Measurements from ENCODE around the gene OXA1L. TPM values are rescaled to one million over a fixed set of nuclear protein-coding genes. Genes with fewer than 3 reads are reported as not detected.

OXA1L gene
- total and polyA plus RNA-seq, 2 of the 13 experiments (the other 11 are each of a cell fraction or from before 2014, with no cell fraction given) = 230 to 589 TPM

- TF ChIP-seq, protein P1, sequence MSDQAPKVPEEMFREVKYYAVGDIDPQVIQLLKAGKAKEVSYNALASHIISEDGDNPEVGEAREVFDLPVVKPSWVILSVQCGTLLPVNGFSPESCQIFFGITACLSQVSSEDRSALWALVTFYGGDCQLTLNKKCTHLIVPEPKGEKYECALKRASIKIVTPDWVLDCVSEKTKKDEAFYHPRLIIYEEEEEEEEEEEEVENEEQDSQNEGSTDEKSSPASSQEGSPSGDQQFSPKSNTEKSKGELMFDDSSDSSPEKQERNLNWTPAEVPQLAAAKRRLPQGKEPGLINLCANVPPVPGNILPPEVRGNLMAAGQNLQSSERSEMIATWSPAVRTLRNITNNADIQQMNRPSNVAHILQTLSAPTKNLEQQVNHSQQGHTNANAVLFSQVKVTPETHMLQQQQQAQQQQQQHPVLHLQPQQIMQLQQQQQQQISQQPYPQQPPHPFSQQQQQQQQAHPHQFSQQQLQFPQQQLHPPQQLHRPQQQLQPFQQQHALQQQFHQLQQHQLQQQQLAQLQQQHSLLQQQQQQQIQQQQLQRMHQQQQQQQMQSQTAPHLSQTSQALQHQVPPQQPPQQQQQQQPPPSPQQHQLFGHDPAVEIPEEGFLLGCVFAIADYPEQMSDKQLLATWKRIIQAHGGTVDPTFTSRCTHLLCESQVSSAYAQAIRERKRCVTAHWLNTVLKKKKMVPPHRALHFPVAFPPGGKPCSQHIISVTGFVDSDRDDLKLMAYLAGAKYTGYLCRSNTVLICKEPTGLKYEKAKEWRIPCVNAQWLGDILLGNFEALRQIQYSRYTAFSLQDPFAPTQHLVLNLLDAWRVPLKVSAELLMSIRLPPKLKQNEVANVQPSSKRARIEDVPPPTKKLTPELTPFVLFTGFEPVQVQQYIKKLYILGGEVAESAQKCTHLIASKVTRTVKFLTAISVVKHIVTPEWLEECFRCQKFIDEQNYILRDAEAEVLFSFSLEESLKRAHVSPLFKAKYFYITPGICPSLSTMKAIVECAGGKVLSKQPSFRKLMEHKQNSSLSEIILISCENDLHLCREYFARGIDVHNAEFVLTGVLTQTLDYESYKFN (CRISPR knock-in tag; conservative IDR thresholded peaks at IDR 0.05) = peak; percentile 47; the same call in 1 of the 2 replicates
- TF ChIP-seq ZEB1 (IDR thresholded peaks at IDR 0.05; ENCODE audit: insufficient replicate concordance, low read depth) = peak; percentile 99
- TF ChIP-seq U2AF2 (IDR thresholded peaks at IDR 0.05; ENCODE audit: low read depth, low read length) = no peak
- 0 out of 2 replicates have a peak, but pooled peaks have one; percentile 31 for TF ChIP-seq KDM1A (CRISPR knock-in tag; IDR thresholded peaks at IDR 0.05)
- peak; percentile 15; the same call in 1 of the 2 replicates for TF ChIP-seq ZNF142 (CRISPR knock-in tag; IDR thresholded peaks at IDR 0.05)
- no peak for TF ChIP-seq PHF5A (CRISPR knock-in tag; IDR thresholded peaks at IDR 0.05; ENCODE audit: low read depth, unreplicated experiment)
- TF ChIP-seq, protein P2, sequence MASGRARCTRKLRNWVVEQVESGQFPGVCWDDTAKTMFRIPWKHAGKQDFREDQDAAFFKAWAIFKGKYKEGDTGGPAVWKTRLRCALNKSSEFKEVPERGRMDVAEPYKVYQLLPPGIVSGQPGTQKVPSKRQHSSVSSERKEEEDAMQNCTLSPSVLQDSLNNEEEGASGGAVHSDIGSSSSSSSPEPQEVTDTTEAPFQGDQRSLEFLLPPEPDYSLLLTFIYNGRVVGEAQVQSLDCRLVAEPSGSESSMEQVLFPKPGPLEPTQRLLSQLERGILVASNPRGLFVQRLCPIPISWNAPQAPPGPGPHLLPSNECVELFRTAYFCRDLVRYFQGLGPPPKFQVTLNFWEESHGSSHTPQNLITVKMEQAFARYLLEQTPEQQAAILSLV (CRISPR knock-in tag; IDR thresholded peaks at IDR 0.05; ENCODE audit: borderline replicate concordance) = no peak
- no peak for TF ChIP-seq ZNF484 (CRISPR knock-in tag; IDR thresholded peaks at IDR 0.05; ENCODE audit: borderline replicate concordance, low read depth)
- no peak for TF ChIP-seq FOXP1 (IDR thresholded peaks at IDR 0.05)
- TF ChIP-seq FOXP1 (CRISPR knock-in tag; IDR thresholded peaks at IDR 0.05) = peak; percentile 62
- TF ChIP-seq ZNF556 (CRISPR knock-in tag; IDR thresholded peaks at IDR 0.05; ENCODE audit: borderline replicate concordance) = peak; percentile 76
- 0 out of 2 replicates have a peak, but pooled peaks have one; percentile 9 for TF ChIP-seq MED1 (CRISPR knock-in tag; IDR thresholded peaks at IDR 0.05)
- TF ChIP-seq KLF6 (CRISPR knock-in tag; IDR thresholded peaks at IDR 0.05) = 0 out of 2 replicates have a peak, but pooled peaks have one; percentile 28
- TF ChIP-seq HHEX (CRISPR knock-in tag; IDR thresholded peaks at IDR 0.05) = 0 out of 2 replicates have a peak, but pooled peaks have one; percentile 39
- TF ChIP-seq PITX1 (CRISPR knock-in tag; IDR thresholded peaks at IDR 0.05) = no peak; the same call in 1 of the 2 replicates
- TF ChIP-seq HIC2 (CRISPR knock-in tag; IDR thresholded peaks at IDR 0.05; ENCODE audit: low read depth) = 0 out of 2 replicates have a peak, but pooled peaks have one; percentile 17
These were observed 52.9 kb downstream of the OXA1L start (continued) for GRCh38 chr14:22819151-22819988.

Measured in HepG2 (cell line).